Calu3 (cell line): ENCODE measurements around the gene FAM89B. TPM values are rescaled to one million over a fixed set of nuclear protein-coding genes. Genes with fewer than 3 reads are reported as not detected.

Experiments
- BruUV-seq: library from RNA; stranded (reverse); fragments of 400-500 nt; replicated peaks from 2 replicates; lab custom pipeline; 2021; lab: Mats Ljungman, UMichigan
- CTCF ChIA-PET: fragments of 300-600 bp; sonication (Branson Sonifier 250); formaldehyde crosslinking; loops from one replicate; lab custom pipeline; 2022; ENCODE audit warnings: antibody characterized with exemption; lab: Charles Lee
- DNase-seq: peaks from one replicate; pipeline ENCODE4 v3.0.0; 2022
- H3K27ac Mint-ChIP-seq: one replicate; pipeline ENCODE4 v1.8.0; 2022; ENCODE audit warnings: mixed read lengths; ENCODE audit not compliant: unreplicated experiment
- H3K27me3 Mint-ChIP-seq: one replicate; pipeline ENCODE4 v1.8.0; 2022; ENCODE audit warnings: mixed read lengths; ENCODE audit not compliant: unreplicated experiment
- H3K36me3 Mint-ChIP-seq: one replicate; pipeline ENCODE4 v1.8.0; 2022; ENCODE audit warnings: mild to moderate bottlenecking, moderate library complexity, mixed read lengths; ENCODE audit not compliant: insufficient read depth, unreplicated experiment
- H3K4me1 Mint-ChIP-seq: one replicate; pipeline ENCODE4 v1.8.0; 2022; ENCODE audit warnings: mild to moderate bottlenecking, low read depth, mixed read lengths; ENCODE audit not compliant: unreplicated experiment
- H3K4me3 Mint-ChIP-seq: one replicate; pipeline ENCODE4 v1.8.0; 2022; ENCODE audit warnings: mild to moderate bottlenecking, low read depth, moderate library complexity, mixed read lengths; ENCODE audit not compliant: unreplicated experiment
- H3K9me3 Mint-ChIP-seq: one replicate; pipeline ENCODE4 v1.8.0; 2022; ENCODE audit warnings: low read depth, mixed read lengths; ENCODE audit not compliant: unreplicated experiment
- intact Hi-C: fragments of 100-400 bp; cut with micrococcal nuclease; formaldehyde crosslinking; loops from one replicate; pipeline ENCODE4 v1.10.0; 2022; ENCODE audit not compliant: unreplicated experiment
- total RNA-seq: library from RNA; stranded (reverse); gene quantifications from 2 replicates; pipeline ENCODE4 v1.2.3, GENCODE V29; 2022
- TF ChIP-seq, protein P1 (sequence below): fragments of 200-600 bp; IDR thresholded peaks from one replicate; pipeline ENCODE4 v1.8.0; 2022; ENCODE audit warnings: antibody characterized with exemption; ENCODE audit not compliant: unreplicated experiment

Gene FAM89B
- total RNA-seq, 1 experiment from 2014 or later = 29.8 TPM

DNA sequence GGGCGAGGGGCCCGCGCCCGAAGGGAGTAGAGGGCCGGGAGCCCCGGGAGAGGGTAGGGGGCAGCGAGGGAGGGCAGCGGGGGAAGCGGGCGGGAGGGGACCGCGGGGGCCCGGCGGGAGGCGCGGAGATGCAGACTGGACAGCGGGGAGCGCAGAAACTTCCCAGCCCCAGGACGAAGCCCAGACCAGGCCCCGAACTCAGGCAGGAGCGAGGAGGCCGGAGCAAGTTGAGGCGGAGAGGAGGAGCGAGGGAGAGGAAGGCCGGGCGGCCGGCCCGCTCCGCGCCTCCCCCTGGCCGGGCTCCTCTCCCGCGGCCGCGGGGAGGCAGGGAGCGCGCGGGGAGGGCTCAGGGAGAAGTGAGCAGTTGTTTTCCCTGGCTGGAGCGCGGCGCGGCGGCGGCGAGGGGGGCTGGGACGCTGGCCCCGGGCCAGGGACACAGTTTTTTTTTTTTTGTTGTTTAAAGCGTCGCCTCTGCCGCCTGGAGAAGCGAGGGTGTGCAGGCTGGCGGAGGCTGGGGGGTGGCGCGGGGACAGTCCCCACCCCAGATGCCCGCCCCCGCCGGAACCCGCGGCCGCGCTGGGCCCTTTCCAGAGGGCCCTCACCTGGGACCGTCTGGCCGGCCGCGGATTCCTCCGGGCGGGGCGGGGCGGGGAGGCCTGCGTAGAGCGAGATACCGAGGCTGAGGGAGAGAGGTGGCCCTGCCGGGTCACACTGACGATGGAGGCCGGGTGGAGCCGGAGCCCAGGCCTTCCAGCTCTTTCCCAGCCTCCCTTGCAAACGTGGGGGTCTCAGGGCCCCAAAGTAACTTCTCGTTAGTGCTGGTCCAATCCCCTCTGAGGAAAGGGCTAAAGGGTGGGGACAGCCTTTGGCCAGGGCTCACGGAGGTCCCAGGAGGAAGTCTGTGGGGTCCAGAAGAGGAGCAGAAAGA is 14.1 kb upstream of the FAM89B start, which contains the start of gene LTBP3:
TSS of gene LTBP3 (minus strand) at position 358 of the 928 bp plus-strand sequence. CDS start 400 bp downstream, outside the sequence.
- TF ChIP-seq, protein P1, sequence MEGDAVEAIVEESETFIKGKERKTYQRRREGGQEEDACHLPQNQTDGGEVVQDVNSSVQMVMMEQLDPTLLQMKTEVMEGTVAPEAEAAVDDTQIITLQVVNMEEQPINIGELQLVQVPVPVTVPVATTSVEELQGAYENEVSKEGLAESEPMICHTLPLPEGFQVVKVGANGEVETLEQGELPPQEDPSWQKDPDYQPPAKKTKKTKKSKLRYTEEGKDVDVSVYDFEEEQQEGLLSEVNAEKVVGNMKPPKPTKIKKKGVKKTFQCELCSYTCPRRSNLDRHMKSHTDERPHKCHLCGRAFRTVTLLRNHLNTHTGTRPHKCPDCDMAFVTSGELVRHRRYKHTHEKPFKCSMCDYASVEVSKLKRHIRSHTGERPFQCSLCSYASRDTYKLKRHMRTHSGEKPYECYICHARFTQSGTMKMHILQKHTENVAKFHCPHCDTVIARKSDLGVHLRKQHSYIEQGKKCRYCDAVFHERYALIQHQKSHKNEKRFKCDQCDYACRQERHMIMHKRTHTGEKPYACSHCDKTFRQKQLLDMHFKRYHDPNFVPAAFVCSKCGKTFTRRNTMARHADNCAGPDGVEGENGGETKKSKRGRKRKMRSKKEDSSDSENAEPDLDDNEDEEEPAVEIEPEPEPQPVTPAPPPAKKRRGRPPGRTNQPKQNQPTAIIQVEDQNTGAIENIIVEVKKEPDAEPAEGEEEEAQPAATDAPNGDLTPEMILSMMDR = no peak
- Mint-ChIP-seq H3K4me3 (peak within 1 kb of the TSS; percentile 77), H3K36me3 (peaks cover 56% of the 10 kb centered on the region), H3K4me1 (peaks cover 68% of the 10 kb centered on the region), H3K27me3 (no peaks in the 10 kb centered on the region), H3K27ac (peak within 1 kb of the TSS; percentile 85), H3K9me3 (no peaks in the 10 kb centered on the region)
- DNase-seq = peak; percentile 81
- CTCF ChIA-PET = interaction anchor here (1.0 to 3.3 kb wide), 2 partner anchors 12 to 18 kb away, joined by 3 to 21 read pairs; partner anchors contain the start of gene ZNRD2
- intact Hi-C loops = no loop called here
- BruUV-seq = no TSS peak

DNA sequence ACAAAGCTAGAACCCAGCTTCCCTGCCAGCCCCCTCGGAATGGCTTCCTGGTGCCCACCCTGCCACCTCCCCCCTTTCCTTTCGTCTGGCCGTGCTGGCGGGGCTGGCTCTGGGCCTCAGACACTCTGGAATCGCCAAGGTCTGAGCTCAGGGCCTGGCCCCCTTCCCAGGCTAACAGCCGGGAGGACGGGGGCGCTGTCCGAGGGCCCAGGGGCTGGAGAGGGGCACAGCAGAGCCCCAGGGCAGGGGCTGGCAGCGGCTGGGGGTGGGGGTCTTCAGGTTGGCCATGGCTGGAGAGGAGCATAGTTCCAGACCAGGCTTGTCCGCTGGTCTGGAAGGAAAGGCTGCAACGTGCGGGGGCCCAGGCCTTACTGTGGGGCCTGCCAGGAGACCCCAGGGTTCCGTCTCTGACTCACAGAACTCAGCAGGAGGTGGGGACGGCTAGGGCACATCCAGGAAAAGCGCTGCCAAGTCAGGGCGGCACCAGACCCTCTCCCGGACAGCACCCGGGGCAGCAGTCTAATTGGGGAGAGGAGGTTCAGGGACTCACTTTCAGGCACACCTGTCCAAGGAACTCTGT is 13.3 kb upstream of the FAM89B start:
- no peaks in the 10 kb centered on the region for H3K9me3 Mint-ChIP-seq
- CTCF ChIA-PET = interaction anchor here (1.0 to 3.3 kb wide), 2 partner anchors 11 to 19 kb away, joined by 3 to 21 read pairs; partner anchors contain the start of gene ZNRD2
- no peaks in the 10 kb centered on the region for H3K27me3 Mint-ChIP-seq
- intact Hi-C loops = no loop called here
- H3K4me3 Mint-ChIP-seq = peak overlapping the region; percentile 77
- peaks cover 72% of the 10 kb centered on the region for H3K4me1 Mint-ChIP-seq
- peak overlapping the region; percentile 20 for H3K27ac Mint-ChIP-seq
- no peak for DNase-seq
- TF ChIP-seq, protein P1 = no peak
- BruUV-seq = no TSS peak
- peaks cover 57% of the 10 kb centered on the region for H3K36me3 Mint-ChIP-seq

DNA sequence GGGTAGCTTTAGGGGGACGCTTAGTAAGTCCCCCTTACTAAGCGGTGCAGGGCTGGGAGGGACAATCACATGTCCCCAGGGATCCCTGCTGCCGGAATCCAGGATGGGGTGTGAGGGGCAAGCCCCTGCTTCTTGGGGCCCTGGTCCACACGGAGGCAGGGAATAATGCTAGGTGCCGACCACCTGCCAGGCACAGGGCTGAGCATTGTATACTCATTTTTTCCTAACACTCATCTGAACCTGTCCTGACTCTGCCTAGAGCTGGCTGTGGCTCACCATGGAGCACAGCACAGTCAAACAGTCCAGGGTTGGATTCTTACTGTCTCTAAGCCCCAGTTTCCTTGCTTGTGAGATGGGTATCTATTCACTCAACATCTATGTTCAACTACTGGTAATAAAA is 12.8 kb upstream of the FAM89B start:
- no TSS peak for BruUV-seq

More for the DNA sequence above, 12.8 kb upstream of the FAM89B start:
- DNase-seq = no peak
- Mint-ChIP-seq H3K27me3 (no peaks in the 10 kb centered on the region), H3K27ac (peak overlapping the region; percentile 75), H3K4me3 (peak overlapping the region; percentile 46), H3K36me3 (peaks cover 53% of the 10 kb centered on the region), H3K9me3 (no peaks in the 10 kb centered on the region), H3K4me1 (peaks cover 69% of the 10 kb centered on the region)
- CTCF ChIA-PET = interaction anchor here (0.7 to 3.3 kb wide), 4 partner anchors 11 to 34 kb away, joined by 3 to 21 read pairs (median 6); partner anchors contain the start of genes EHBP1L1, SCYL1 and ZNRD2
- TF ChIP-seq, protein P1 = no peak
- intact Hi-C loops = no loop called here
